Stomach (tissue), 4 donors: ENCODE measurements around the gene HOXD8.

Experiments
- EP300 ChIP-seq: sonication (generic); formaldehyde crosslinking; IDR thresholded peaks from one replicate; pipeline ENCODE4 v1.6.1; 2017; ENCODE audit warnings: antibody characterized with exemption
- POLR2A ChIP-seq, 4 donors: fragments of 450-650 bp; IDR thresholded peaks; one replicate each; pipeline ENCODE4 v1.6.1; 2016; ENCODE audit warnings: antibody characterized with exemption in 4 of 4, control low read depth in 2 of 4, mild to moderate bottlenecking in 1 of 4, moderate library complexity in 1 of 4
- TF ChIP-seq, protein P1 (sequence below), 7 experiments: fragments of 450-650 bp in 4 of 7; fragments of 200-600 bp in 3 of 7; sonication (generic) in 3 of 7; IDR thresholded peaks; one replicate each; pipeline ENCODE4 v1.5.1; 2016 to 2019; ENCODE audit warnings: antibody characterized with exemption in 7 of 7, control low read depth in 2 of 7, mild to moderate bottlenecking in 1 of 7

DNA sequence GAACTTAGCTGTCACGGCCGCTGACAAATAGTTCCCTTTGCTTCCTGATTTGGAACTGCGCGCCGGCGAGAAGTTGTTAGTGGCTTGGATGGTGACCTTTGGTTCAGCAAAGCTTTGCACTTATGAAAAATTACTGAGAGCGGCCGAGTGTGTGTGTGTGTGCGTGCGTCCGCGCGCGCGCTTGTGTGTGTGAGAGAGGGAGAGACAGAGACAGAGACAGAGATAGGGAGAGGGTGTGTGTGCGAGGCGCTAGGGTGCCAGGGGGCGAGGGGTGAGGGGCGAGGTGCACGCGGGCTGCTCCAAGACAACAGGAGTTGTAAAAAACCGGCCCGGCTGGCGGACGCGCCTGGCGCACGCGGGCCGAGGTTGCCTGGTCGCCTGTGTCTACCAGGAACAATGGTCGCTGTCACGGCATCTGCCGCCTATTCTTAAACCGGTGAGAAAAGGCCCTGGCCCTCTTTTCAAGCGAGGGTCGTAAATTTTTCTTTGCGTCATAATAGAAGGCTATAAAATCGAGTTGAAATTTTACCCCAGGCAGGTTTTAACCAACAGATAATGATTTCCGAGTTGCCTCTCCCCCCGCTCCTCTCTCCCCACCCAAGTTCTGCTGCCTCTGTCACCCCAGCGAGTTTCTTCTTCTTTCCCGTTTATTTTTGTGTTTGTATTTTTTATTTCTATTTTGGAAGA is 28.1 kb downstream of the HOXD8 start:
- TF ChIP-seq, protein P1, sequence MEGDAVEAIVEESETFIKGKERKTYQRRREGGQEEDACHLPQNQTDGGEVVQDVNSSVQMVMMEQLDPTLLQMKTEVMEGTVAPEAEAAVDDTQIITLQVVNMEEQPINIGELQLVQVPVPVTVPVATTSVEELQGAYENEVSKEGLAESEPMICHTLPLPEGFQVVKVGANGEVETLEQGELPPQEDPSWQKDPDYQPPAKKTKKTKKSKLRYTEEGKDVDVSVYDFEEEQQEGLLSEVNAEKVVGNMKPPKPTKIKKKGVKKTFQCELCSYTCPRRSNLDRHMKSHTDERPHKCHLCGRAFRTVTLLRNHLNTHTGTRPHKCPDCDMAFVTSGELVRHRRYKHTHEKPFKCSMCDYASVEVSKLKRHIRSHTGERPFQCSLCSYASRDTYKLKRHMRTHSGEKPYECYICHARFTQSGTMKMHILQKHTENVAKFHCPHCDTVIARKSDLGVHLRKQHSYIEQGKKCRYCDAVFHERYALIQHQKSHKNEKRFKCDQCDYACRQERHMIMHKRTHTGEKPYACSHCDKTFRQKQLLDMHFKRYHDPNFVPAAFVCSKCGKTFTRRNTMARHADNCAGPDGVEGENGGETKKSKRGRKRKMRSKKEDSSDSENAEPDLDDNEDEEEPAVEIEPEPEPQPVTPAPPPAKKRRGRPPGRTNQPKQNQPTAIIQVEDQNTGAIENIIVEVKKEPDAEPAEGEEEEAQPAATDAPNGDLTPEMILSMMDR (IDR thresholded peaks at IDR 0.05): no peak
- TF ChIP-seq EP300: no peak
- no peak for TF ChIP-seq POLR2A (IDR thresholded peaks at IDR 0.05)
